HCT116 (cell line): ENCODE measurements around the gene NFATC2IP. TPM values are rescaled to one million over a fixed set of nuclear protein-coding genes. Genes with fewer than 3 reads are reported as not detected.

Source experiments
- ATAC-seq: fragments of 200-7000 bp; cut with Tn5 transposase; 2 replicates; pipeline ENCODE4 v1.9.1; 2020; ENCODE audit warnings: mild to moderate bottlenecking, moderate library complexity
- BruUV-seq: library from RNA; stranded (reverse); fragments of 400-500 nt; replicated peaks from 2 replicates; lab custom pipeline; 2021; lab: Mats Ljungman, UMichigan
- CTCF ChIA-PET: fragments of 300-600 bp; sonication (Branson Sonifier 250); formaldehyde crosslinking; loops from one replicate; lab custom pipeline; 2021; ENCODE audit warnings: antibody characterized with exemption; lab: Charles Lee
- POLR2A ChIA-PET: fragments of 300-600, 350-600 bp; sonication (Branson Sonifier 250); formaldehyde crosslinking; loops from one replicate; lab custom pipeline; 2021; ENCODE audit warnings: antibody characterized with exemption; lab: Charles Lee
- RAD21 ChIA-PET, 2 experiments: fragments of 300-600 bp; sonication (Branson Sonifier 250); formaldehyde crosslinking; loops; one replicate each; lab custom pipeline; 2023; ENCODE audit warnings: low total read pairs in 2 of 2; ENCODE audit not compliant: uncharacterized antibody in 2 of 2, unreplicated experiment in 2 of 2, low non-redundant PET in 1 of 2; lab: Charles Lee
- DNase-seq: peaks from one replicate; pipeline ENCODE4 v3.0.0-alpha.2; 2010; ENCODE audit warnings: low read depth, low spot score
- H2AFZ ChIP-seq: fragments of 200-600 bp; shearing (Covaris generic), sonication (generic); 2 replicates; pipeline ENCODE4 v1.6.1; 2017; ENCODE audit warnings: low read depth, mixed run types, mixed read lengths, antibody characterized with exemption, low read length; ENCODE audit not compliant: poor library complexity, severe bottlenecking
- H3K27ac ChIP-seq: 2 replicates; pipeline ENCODE4 v1.5.1; 2012; ENCODE audit warnings: low read depth, low read length
- H3K27me3 ChIP-seq: fragments of 200-600 bp; sonication (generic); 2 replicates; pipeline ENCODE4 v1.6.1; 2016; ENCODE audit warnings: mixed run types, low read length, mixed read lengths; ENCODE audit not compliant: insufficient read depth
- H3K36me3 ChIP-seq, 2 experiments: fragments of 200-500 bp in 1 of 2; fragments of 200-600 bp in 1 of 2; sonication (Bioruptor generic) in 1 of 2; sonication (generic) in 1 of 2; 2 replicates each; pipeline versions ENCODE4 v1.5.1 to v1.6.1; 2014 to 2016; ENCODE audit warnings: low read length in 2 of 2, inconsistent platforms in 1 of 2, mixed read lengths in 1 of 2, mixed run types in 1 of 2; ENCODE audit not compliant: insufficient read depth in 2 of 2, control insufficient read depth in 1 of 2
- H3K4me1 ChIP-seq, 2 experiments: fragments of 200-600 bp in 1 of 2; sonication (generic) in 1 of 2; 2 replicates each; pipeline versions ENCODE4 v1.5.1 to v1.6.1; 2012 to 2017; ENCODE audit warnings: low read length in 2 of 2, inconsistent platforms in 1 of 2, mild to moderate bottlenecking in 1 of 2, mixed read lengths in 1 of 2, mixed run types in 1 of 2, moderate library complexity in 1 of 2; ENCODE audit not compliant: insufficient read depth in 2 of 2, control insufficient read depth in 1 of 2
- H3K4me2 ChIP-seq: fragments of 200-600 bp; sonication (generic); 2 replicates; pipeline ENCODE4 v1.6.1; 2017; ENCODE audit warnings: mixed run types, low read length, mixed read lengths
- H3K4me3 ChIP-seq, 2 experiments: fragments of 200-600 bp in 1 of 2; sonication (generic) in 1 of 2; replicated peaks in 1 of 2; 2 replicates each; pipeline ENCODE4 v1.5.1; 2011 to 2016; ENCODE audit warnings: low read length in 2 of 2, control low read depth in 1 of 2, low read depth in 1 of 2, mild to moderate bottlenecking in 1 of 2, mixed read lengths in 1 of 2, mixed run types in 1 of 2
- H3K79me2 ChIP-seq: fragments of 200-600 bp; sonication (generic); 2 replicates; pipeline ENCODE4 v1.6.1; 2017; ENCODE audit warnings: mild to moderate bottlenecking, mixed run types, low read length, moderate library complexity, mixed read lengths; ENCODE audit not compliant: insufficient read depth
- H3K9ac ChIP-seq: fragments of 200-600 bp; sonication (generic); 2 replicates; pipeline ENCODE4 v1.6.1; 2016; ENCODE audit warnings: low read length, mixed read lengths
- H3K9me2 ChIP-seq: fragments of 200-600 bp; sonication (generic), shearing (Covaris generic); 2 replicates; pipeline ENCODE4 v1.6.1; 2017; ENCODE audit warnings: mixed run types, mild to moderate bottlenecking, moderate library complexity; ENCODE audit not compliant: insufficient read depth
- H3K9me3 ChIP-seq, 2 experiments: fragments of 200-500 bp in 1 of 2; fragments of 200-600 bp in 1 of 2; sonication (Bioruptor generic) in 1 of 2; sonication (generic) in 1 of 2; 2 replicates each; pipeline ENCODE4 v1.6.1; 2014 to 2017; ENCODE audit warnings: low read length in 2 of 2, mixed read lengths in 2 of 2, inconsistent platforms in 1 of 2, low read depth in 1 of 2, mild to moderate bottlenecking in 1 of 2, mixed run types in 1 of 2, moderate library complexity in 1 of 2; ENCODE audit not compliant: control insufficient read depth in 1 of 2, insufficient read depth in 1 of 2
- H4K20me1 ChIP-seq: fragments of 200-600 bp; sonication (generic), shearing (Covaris generic); 2 replicates; pipeline ENCODE4 v1.6.1; 2017; ENCODE audit warnings: mixed run types, mild to moderate bottlenecking, moderate library complexity; ENCODE audit not compliant: insufficient read depth
- ATF3 ChIP-seq: IDR thresholded peaks from 2 replicates; pipeline ENCODE4 v1.6.1; 2012
- CBX3 ChIP-seq: IDR thresholded peaks from 2 replicates; pipeline ENCODE4 v1.6.1; 2012; ENCODE audit warnings: low read depth
- ELF1 ChIP-seq: IDR thresholded peaks from 2 replicates; pipeline ENCODE4 v1.6.1; 2012; ENCODE audit warnings: low read depth, borderline replicate concordance
- EZH2 ChIP-seq: fragments of 200-600 bp; sonication (generic); IDR thresholded peaks from 2 replicates; pipeline ENCODE4 v1.6.1; 2017; ENCODE audit warnings: antibody characterized with exemption, mixed run types
- EZH2phosphoT487 ChIP-seq: fragments of 200-600 bp; IDR thresholded peaks from 2 replicates; pipeline ENCODE4 v1.6.1; 2018; ENCODE audit warnings: antibody characterized with exemption, borderline replicate concordance
- MAX ChIP-seq: IDR thresholded peaks from 2 replicates; pipeline ENCODE4 v1.6.1; 2012
- POLR2AphosphoS5 ChIP-seq: IDR thresholded peaks from 2 replicates; pipeline ENCODE4 v1.6.1; 2011; ENCODE audit warnings: mild to moderate bottlenecking, low read depth, low read length, moderate library complexity
- SIN3A ChIP-seq: IDR thresholded peaks from 2 replicates; pipeline ENCODE4 v1.6.1; 2012; ENCODE audit warnings: low read depth
- SP1 ChIP-seq: IDR thresholded peaks from 2 replicates; pipeline ENCODE4 v1.6.1; 2012; ENCODE audit warnings: low read depth
- ZNF274 ChIP-seq: fragments of 200-500 bp; sonication (Bioruptor generic); IDR thresholded peaks from 2 replicates; pipeline ENCODE4 v1.6.1; 2014; ENCODE audit warnings: mild to moderate bottlenecking, low read depth, low read length, inconsistent platforms
- intact Hi-C: fragments of 100-400 bp; cut with micrococcal nuclease; formaldehyde crosslinking; loops from 2 replicates; pipeline ENCODE4 v1.10.0; 2022
- total RNA-seq: library from RNA; stranded (reverse); gene quantifications from one replicate; pipeline ENCODE4 v1.2.1, GENCODE V29; 2021; ENCODE audit not compliant: unreplicated experiment

NFATC2IP gene
- total RNA-seq, 1 experiment from 2014 or later: 41.4 TPM

GRCh38 chr16:28943281-28943680, 7.5 kb upstream of the NFATC2IP start:
- no peak overlapping the region for H3K9ac ChIP-seq
- no peaks in the 10 kb centered on the region for H3K9me3 ChIP-seq
- POLR2A ChIA-PET: no interaction called here
- TF ChIP-seq ATF3 (no peak), ELF1 (no peak), MAX (no peak), EZH2phosphoT487 (no peak), SP1 (no peak), POLR2AphosphoS5 (no peak), EZH2 (no peak), SIN3A (no peak), CBX3 (no peak), ZNF274 (no peak)
- TF ChIP-seq, all 23 proteins: peak for 0
- Histone ChIP-seq H3K9me2 (no peaks in the 10 kb centered on the region), H3K4me1 (peaks cover 3 to 21% of the 10 kb centered on the region in 2 experiments), H3K36me3 (no peaks in the 10 kb centered on the region), H3K4me3 (no peak overlapping the region), H4K20me1 (no peaks in the 10 kb centered on the region), H2AFZ (no peak overlapping the region), H3K27me3 (no peaks in the 10 kb centered on the region), H3K79me2 (no peaks in the 10 kb centered on the region), H3K27ac (no peak overlapping the region), H3K4me2 (no peak overlapping the region)
- no TSS peak for BruUV-seq
- intact Hi-C loops: no loop called here
- ATAC-seq (no peak), DNase-seq (no peak)
- ChIA-PET CTCF (interaction anchor here (0.7 to 1.2 kb wide), 2 partner anchors 81 to 121 kb away, joined by 3 read pairs; no protein-coding TSS in a partner anchor), RAD21 (no interaction called here)

- no peaks in the 10 kb centered on the region for H3K27me3 ChIP-seq
- POLR2A ChIA-PET: interaction anchor here (1.0 kb wide), 1 partner anchor 125 kb away, joined by 3 read pairs; no protein-coding TSS in a partner anchor
These were observed 4.1 kb upstream of the NFATC2IP start for GRCh38 chr16:28946681-28947080.

More at GRCh38 chr16:28946681-28947080, 4.1 kb upstream of the NFATC2IP start:
- H2AFZ ChIP-seq: no peak overlapping the region
- no peak overlapping the region for H3K4me3 ChIP-seq
- DNase-seq: no peak
- H3K9ac ChIP-seq: no peak overlapping the region
- H3K9me3 ChIP-seq: no peaks in the 10 kb centered on the region
- H4K20me1 ChIP-seq: no peaks in the 10 kb centered on the region
- RAD21 ChIA-PET: no interaction called here
- no peaks in the 10 kb centered on the region for H3K9me2 ChIP-seq
- no peak for ATAC-seq
- CTCF ChIA-PET: no interaction called here
- no peak overlapping the region for H3K4me2 ChIP-seq
- BruUV-seq: no TSS peak
- no peaks in the 10 kb centered on the region for H3K36me3 ChIP-seq
- TF ChIP-seq SP1 (no peak), SIN3A (no peak), CBX3 (no peak)
- TF ChIP-seq, all 23 proteins: peak for 0
- Histone ChIP-seq H3K27ac (no peak overlapping the region), H3K4me1 (peaks cover 4 to 31% of the 10 kb centered on the region in 2 experiments), H3K79me2 (peaks cover 8% of the 10 kb centered on the region)
- intact Hi-C loops: loop anchor here (1.0 kb wide), 2 partner anchors 22 to 83 kb away; partner anchors contain the start of gene SH2B1
